ENCODE measurements around the gene ASAP2.

DNA sequence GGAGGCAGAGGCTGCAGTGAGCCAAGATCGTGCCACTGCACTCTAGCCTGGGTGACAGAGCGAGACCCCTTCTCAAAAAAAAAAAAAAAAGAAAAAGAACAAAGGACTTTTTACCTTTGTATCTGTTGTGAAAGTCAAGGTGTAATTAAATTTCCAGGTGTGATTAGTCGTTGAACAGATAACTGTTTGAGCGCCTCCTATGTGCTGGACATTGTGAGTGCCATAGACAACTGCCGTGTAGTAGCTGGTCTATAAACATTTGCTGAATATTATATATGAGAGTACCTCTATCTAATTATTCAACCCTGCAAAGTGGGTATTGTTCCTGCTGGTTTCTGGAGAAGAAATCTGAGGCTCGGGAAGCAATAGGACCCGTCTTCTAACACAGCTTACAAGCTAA lies 71.8 kb downstream of the ASAP2 start:
- TF ChIP-seq, protein P1, sequence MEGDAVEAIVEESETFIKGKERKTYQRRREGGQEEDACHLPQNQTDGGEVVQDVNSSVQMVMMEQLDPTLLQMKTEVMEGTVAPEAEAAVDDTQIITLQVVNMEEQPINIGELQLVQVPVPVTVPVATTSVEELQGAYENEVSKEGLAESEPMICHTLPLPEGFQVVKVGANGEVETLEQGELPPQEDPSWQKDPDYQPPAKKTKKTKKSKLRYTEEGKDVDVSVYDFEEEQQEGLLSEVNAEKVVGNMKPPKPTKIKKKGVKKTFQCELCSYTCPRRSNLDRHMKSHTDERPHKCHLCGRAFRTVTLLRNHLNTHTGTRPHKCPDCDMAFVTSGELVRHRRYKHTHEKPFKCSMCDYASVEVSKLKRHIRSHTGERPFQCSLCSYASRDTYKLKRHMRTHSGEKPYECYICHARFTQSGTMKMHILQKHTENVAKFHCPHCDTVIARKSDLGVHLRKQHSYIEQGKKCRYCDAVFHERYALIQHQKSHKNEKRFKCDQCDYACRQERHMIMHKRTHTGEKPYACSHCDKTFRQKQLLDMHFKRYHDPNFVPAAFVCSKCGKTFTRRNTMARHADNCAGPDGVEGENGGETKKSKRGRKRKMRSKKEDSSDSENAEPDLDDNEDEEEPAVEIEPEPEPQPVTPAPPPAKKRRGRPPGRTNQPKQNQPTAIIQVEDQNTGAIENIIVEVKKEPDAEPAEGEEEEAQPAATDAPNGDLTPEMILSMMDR (IDR thresholded peaks at IDR 0.05; ENCODE audit: low read length) = no peak
- TF ChIP-seq EZH2 (IDR thresholded peaks at IDR 0.05; ENCODE audit: borderline replicate concordance, low read length) = no peak
